GM18526 (cell line): ENCODE data around the gene EYS.

Source experiments
- POLR2A ChIP-seq: IDR thresholded peaks from 3 replicates; pipeline ENCODE4 v1.6.1; 2011; ENCODE audit not compliant: insufficient read length; ENCODE audit errors: extremely low read depth

EYS gene

GRCh38 chr6:63821442-63821841, 1885.6 kb downstream of the EYS start:
- no peak for TF ChIP-seq POLR2A

DNA sequence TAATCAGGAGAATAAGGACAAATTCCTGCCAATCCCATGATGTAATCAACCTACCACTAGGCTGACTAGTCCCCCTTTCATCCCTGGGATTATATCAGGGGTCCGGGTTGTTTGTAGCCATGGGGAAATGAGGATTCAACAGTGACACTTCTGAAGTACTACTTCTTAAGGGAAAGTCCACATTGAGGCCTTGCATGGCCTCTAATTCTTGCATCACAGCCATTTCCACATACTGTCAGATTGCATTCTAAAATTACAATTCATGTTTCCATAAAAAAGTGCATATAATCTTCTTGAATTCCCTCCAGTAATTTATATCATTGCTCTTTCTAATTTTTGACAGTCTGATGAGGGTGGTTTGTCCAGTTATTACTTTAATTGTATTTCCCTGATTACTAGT, 1887.2 kb downstream of the EYS start:
- no peak for TF ChIP-seq POLR2A

DNA sequence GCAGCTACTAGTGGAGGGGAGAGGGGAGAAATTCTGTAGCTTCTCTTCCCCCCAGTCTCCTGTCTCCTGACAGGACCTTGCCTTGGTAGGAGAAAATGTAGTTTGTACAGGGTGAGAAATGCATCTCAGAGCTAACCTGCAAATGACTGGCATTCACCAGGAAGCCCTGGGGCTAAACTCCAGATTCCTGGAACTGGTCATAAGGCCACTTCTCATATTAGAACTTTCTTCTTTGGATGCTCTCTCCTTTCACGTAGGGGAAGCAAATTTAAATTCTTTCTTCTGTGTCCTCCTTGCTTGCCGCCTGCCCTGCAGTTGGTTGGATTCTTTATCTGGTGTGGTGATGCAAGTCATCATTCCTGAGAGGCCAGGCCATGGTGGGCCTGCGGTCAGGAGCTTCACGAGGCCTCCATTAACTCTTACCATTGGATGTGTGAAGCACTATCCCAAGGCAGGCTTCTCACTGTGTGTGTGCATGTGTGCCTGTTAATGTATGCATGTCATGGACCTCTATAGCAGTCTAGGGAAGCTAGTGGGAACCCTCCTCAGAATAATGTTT, 1889.5 kb downstream of the EYS start:
- TF ChIP-seq POLR2A, result no peak

GRCh38 chr6:63816982-63817436, 1890.0 kb downstream of the EYS start:
- no peak for TF ChIP-seq POLR2A

GRCh38 chr6:63816401-63816981, 1890.5 kb downstream of the EYS start:
- no peak for TF ChIP-seq POLR2A

GRCh38 chr6:63814459-63814858, 1892.6 kb downstream of the EYS start:
- TF ChIP-seq POLR2A, result no peak

- TF ChIP-seq POLR2A, result no peak
These were observed 1893.4 kb downstream of the EYS start for GRCh38 chr6:63813566-63814120.

DNA sequence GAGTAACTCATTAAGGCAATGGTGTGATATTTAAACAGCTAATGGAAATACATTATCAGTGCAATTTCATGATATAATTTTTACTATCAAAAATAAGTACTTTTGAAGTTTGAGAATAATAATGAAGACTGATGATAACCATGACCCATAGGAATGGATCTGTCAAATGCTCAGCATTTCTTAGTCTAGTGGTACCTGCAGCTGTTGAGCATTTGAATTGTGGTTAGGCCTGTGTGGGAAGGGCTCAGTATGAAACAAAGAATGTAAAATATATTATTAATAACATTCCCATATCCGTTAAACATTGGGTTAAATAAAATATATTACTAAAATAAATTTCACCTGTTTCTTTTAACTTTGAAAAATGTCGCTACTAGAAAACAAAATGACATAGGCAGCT, 1898.5 kb downstream of the EYS start:
- TF ChIP-seq POLR2A, result no peak

DNA sequence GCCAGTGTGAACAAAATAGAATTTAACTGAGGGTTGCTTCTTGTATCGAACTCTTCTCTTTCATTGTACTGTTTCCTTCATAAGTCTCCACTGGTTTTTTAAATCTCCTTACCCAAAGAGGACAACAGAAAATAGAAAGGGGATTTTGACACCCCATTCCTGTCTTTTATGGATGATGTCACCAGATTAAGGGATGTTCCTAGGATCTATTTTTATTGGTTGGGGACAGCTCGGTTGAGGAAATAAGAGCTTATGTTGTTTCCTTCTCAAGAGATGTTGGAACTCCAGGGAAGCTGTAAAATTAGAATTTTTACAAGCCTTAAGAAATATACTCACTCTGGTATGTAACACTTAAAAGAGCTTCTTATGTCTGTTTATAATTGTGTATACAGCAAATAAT, 1900.0 kb downstream of the EYS start:
- TF ChIP-seq POLR2A, result no peak

DNA sequence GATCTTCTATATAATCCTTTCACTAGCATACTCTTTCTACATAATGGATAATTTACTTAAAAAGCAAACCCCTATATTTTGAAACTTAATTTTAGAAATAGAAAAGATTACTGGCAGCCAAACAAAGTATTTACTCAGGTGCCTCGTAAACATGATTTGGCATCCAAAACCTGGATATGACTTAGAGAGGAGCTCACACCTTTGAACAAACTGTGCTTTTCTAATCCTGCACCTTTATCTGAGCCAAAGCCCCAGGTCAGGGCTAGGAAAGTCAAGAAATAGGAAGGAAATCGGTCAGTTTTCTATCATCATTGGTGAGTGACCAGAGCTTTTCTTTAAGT, 1900.5 kb downstream of the EYS start:
- no peak for TF ChIP-seq POLR2A

GRCh38 chr6:63805808-63806572, 1901.0 kb downstream of the EYS start:
- TF ChIP-seq POLR2A, result no peak

DNA sequence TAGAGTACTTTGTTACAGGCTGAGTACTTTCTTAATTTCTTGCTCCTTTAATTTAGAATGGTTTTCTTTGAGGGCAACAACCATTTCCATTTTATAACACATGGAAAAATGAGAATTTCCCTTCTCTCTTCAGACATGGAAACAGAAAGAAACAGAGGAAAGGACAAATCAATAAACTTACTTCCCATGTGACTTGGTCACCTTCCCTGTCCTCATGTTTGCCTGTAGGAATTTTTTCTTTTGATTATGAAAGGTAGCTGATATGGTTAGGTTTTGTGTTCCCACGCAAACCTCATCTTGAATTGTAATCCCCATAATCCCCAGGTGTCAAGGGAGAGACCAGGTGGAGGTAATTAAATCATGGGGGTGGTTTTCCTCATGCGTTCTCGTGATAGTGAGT, 1901.7 kb downstream of the EYS start:
- no peak for TF ChIP-seq POLR2A

GRCh38 chr6:63804381-63804956, 1902.6 kb downstream of the EYS start:
- no peak for TF ChIP-seq POLR2A

DNA sequence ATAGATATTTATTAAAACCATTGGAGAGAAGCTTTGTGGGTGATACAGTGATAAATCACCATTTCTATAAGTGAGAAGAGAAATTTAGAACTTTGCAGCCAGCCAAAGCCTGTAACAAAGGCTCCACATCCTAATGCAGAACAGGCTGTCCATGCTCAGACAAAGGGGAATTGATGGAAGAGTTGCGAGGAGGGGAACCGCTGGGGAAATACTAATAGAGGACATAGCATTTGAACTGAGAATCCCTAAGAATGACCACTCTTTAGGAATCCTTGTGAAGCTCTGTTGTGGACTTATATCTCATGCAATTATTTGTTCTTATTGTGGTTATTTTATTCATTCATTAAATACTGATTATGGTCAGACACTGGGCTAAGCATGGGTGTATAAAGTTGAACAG, 1903.7 kb downstream of the EYS start:
- TF ChIP-seq POLR2A, result no peak

- TF ChIP-seq POLR2A, result no peak
These were observed 1904.3 kb downstream of the EYS start for GRCh38 chr6:63802606-63803206.

DNA sequence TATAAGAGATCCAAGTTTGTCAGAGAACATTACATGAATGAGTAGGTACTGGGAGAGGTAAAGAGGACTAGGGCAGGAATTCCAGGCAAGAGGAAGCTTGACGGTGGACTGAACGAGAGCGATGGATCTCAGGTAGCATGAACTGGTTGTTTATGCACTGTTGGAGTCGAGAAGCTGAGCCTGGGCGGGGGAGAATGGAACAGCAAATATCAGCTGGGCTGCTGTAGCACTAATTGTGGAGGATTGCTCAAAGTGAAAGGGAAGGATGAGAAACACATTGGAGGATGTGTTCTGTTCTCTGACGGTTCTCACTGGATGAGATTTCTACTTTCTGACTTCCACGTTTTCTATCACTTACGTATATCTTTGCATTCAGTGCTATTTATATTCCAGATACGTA, 1907.2 kb downstream of the EYS start:
- TF ChIP-seq POLR2A, result no peak
